Ovary (tissue), 9 donors: ENCODE results near the gene PTPRN2. TPM values are rescaled to one million over a fixed set of nuclear protein-coding genes. Genes with fewer than 3 reads are reported as not detected.

Experiments
- DNase-seq, 5 donors: peaks; one replicate each; pipeline ENCODE4 v3.0.0-alpha.2; 2019 to 2020
- H3K27ac ChIP-seq, 2 donors: fragments of 200-600 bp; one replicate each; pipeline versions ENCODE4 v1.5.1 to v1.8.0; 2019 to 2022
- H3K27me3 ChIP-seq: fragments of 200-600 bp; one replicate; pipeline ENCODE4 v1.8.0; 2022
- H3K36me3 ChIP-seq: fragments of 200-600 bp; sonication (generic); one replicate; pipeline ENCODE4 v1.5.1; 2019
- H3K4me1 ChIP-seq: one replicate; pipeline ENCODE4 v1.8.1; 2013; ENCODE audit warnings: mild to moderate bottlenecking, moderate library complexity; ENCODE audit not compliant: insufficient read depth
- H3K4me3 ChIP-seq: fragments of 200-600 bp; sonication (generic); one replicate; pipeline ENCODE4 v1.5.1; 2017
- H3K9me3 ChIP-seq, 2 donors: fragments of 200-600 bp in 1 of 2; sonication (generic) in 1 of 2; one replicate each; pipeline versions ENCODE4 v1.5.1 to v1.8.1; 2013 to 2019; ENCODE audit warnings: mild to moderate bottlenecking in 1 of 2, moderate library complexity in 1 of 2
- CTCF ChIP-seq, 3 donors: fragments of 450-650 bp in 2 of 3; fragments of 200-600 bp in 1 of 3; IDR thresholded peaks; one replicate each; pipeline versions ENCODE4 v1.5.1 to v1.8.0; 2016 to 2022; ENCODE audit warnings: antibody characterized with exemption in 3 of 3, mild to moderate bottlenecking in 1 of 3
- EP300 ChIP-seq: sonication (generic); formaldehyde crosslinking; IDR thresholded peaks from one replicate; pipeline ENCODE4 v1.6.1; 2017; ENCODE audit warnings: antibody characterized with exemption
- POLR2A ChIP-seq: fragments of 450-650 bp; IDR thresholded peaks from one replicate; pipeline ENCODE4 v1.6.1; 2017; ENCODE audit warnings: antibody characterized with exemption, mild to moderate bottlenecking, moderate library complexity
- WGBS, 3 donors: extraction: QIAGEN DNeasy Blood & Tissue Kit in 1 of 3; methylation state at CpG; one replicate each; pipeline versions ENCODE4 v1.1.5 to v1.1.7; 2013 to 2017; 5-methylcytosine and 5-hydroxymethylcytosine counted together
- intact Hi-C, 4 donors: fragments of 100-400 bp; cut with DNase I; formaldehyde crosslinking; loops; one replicate each; pipeline versions ENCODE4 v1.11.0 to v1.15.1; 2022 to 2023
- polyA plus RNA-seq, 2 donors: library from polyadenylated mRNA; stranded (reverse); fragments of 200-250 nt in 1 of 2; fragments of 350-450 nt in 1 of 2; fragmentation: Illumina TruSeq in 1 of 2; extraction: RNeasy Lipid Tissue Mini Kit (QIAGEN cat#74804) in 1 of 2; gene quantifications; one replicate each; pipeline ENCODE4 v1.2.3, GENCODE V29; 2013 to 2014
- total RNA-seq, 7 donors: library from RNA; depleted of rRNA in 2 of 7; stranded (reverse); fragments of >200 nt in 2 of 7; fragmentation: NEBNext Ultra II Directional in 3 of 7; extraction: Animal tissue kit (Norgen Biotek cat#: 25700) in 3 of 7; gene quantifications; one replicate each; pipeline versions ENCODE4 v1.1.0 to v1.2.4, GENCODE V29; 2016 to 2023
- donor health status: DM: no; HTN: no; CAD: no; lungs with moderate emphysema.
- donor health status: DM: no; HTN: no; CAD: no.
- donor health status: Bipolar disorder and iron deficiency.
- donor health status: DM: yes; HTN: yes; CAD: no.
- donor health status: DM: no; HTN: no; CAD: no.
- donor health status: DM: yes; HTN: yes; CAD: no.

Gene PTPRN2
- total and polyA plus RNA-seq, 9 donors, result 3.5 to 11.1 (median 5.9) TPM

GRCh38 chr7:158398750-158399149 is 188.9 kb downstream of the PTPRN2 start:
- H3K36me3 ChIP-seq, result no peaks in the 10 kb centered on the region
- no peaks in the 10 kb centered on the region for H3K9me3 ChIP-seq
- 92 to 96% (median 93%) methylated on average over 1 of the region's 1 CpG for WGBS, 3 donors
- no peak overlapping the region for H3K27ac ChIP-seq
- no peak overlapping the region for H3K4me3 ChIP-seq
- TF ChIP-seq POLR2A (no peak), CTCF (IDR thresholded peaks at IDR 0.05) (no peak), EP300 (no peak)
- no peaks in the 10 kb centered on the region for H3K4me1 ChIP-seq
- no peak for DNase-seq
- no peaks in the 10 kb centered on the region for H3K27me3 ChIP-seq
- intact Hi-C loops, result no loop called here

- intact Hi-C loops, result no loop called here
- Histone ChIP-seq H3K9me3 (no peaks in the 10 kb centered on the region), H3K27me3 (no peaks in the 10 kb centered on the region)
These were observed 189.7 kb downstream of the PTPRN2 start for GRCh38 chr7:158397885-158398284.

GRCh38 chr7:158396982-158397862 is 190.4 kb downstream of the PTPRN2 start:
- TF ChIP-seq CTCF (IDR thresholded peaks at IDR 0.05) (no peak), POLR2A (no peak), EP300 (no peak)
- Histone ChIP-seq H3K4me3 (no peak overlapping the region), H3K27me3 (no peaks in the 10 kb centered on the region), H3K9me3 (no peaks in the 10 kb centered on the region), H3K36me3 (no peaks in the 10 kb centered on the region), H3K4me1 (no peaks in the 10 kb centered on the region), H3K27ac (no peak overlapping the region)
- WGBS, 3 donors, result 65 to 70% (median 68%) methylated on average over 10 of the region's 10 CpGs
- intact Hi-C loops, result no loop called here
- no peak for DNase-seq

More at GRCh38 chr7:158397885-158398284, 189.7 kb downstream of the PTPRN2 start:
- 85% methylated on average over 6 of the region's 6 CpGs for WGBS, 3 donors
- Histone ChIP-seq H3K4me3 (no peak overlapping the region), H3K4me1 (no peaks in the 10 kb centered on the region), H3K36me3 (no peaks in the 10 kb centered on the region), H3K27ac (no peak overlapping the region)
- no peak for TF ChIP-seq POLR2A
- TF ChIP-seq CTCF (IDR thresholded peaks at IDR 0.05), result no peak
- no peak for TF ChIP-seq EP300
- no peak for DNase-seq

GRCh38 chr7:158396301-158396905 is 191.2 kb downstream of the PTPRN2 start:
- DNase-seq, result no peak
- H3K4me1 ChIP-seq, result no peaks in the 10 kb centered on the region
- H3K36me3 ChIP-seq, result no peaks in the 10 kb centered on the region
- H3K27ac ChIP-seq, result no peak overlapping the region
- intact Hi-C loops, result no loop called here
- 63 to 67% (median 66%) methylated on average over 17 of the region's 17 CpGs for WGBS, 3 donors
- TF ChIP-seq EP300, result no peak
- TF ChIP-seq POLR2A, result no peak
- TF ChIP-seq CTCF (IDR thresholded peaks at IDR 0.05), result no peak
- H3K9me3 ChIP-seq, result no peaks in the 10 kb centered on the region
- H3K27me3 ChIP-seq, result no peaks in the 10 kb centered on the region
- H3K4me3 ChIP-seq, result no peak overlapping the region
